OCI-LY7 (cell line): Measurements from ENCODE around the gene LINGO4. TPM values are rescaled to one million over a fixed set of nuclear protein-coding genes. Genes with fewer than 3 reads are reported as not detected.

Experiments used
- BruUV-seq: library from RNA; stranded (reverse); fragments of 400-500 nt; replicated peaks from 2 replicates; lab custom pipeline; 2021; lab: Mats Ljungman, UMichigan
- CTCF ChIA-PET: fragments of 300-600 bp; sonication (Branson Sonifier 250); formaldehyde crosslinking; loops from one replicate; lab custom pipeline; 2022; ENCODE audit warnings: antibody characterized with exemption; ENCODE audit not compliant: unreplicated experiment; lab: Charles Lee
- POLR2A ChIA-PET: fragments of 300-600 bp; sonication (Branson Sonifier 250); formaldehyde crosslinking; loops from one replicate; lab custom pipeline; 2022; ENCODE audit warnings: antibody characterized with exemption; lab: Charles Lee
- DNase-seq: peaks from one replicate; pipeline ENCODE4 v3.0.0-alpha.2; 2015; ENCODE audit warnings: low spot score
- H2AFZ ChIP-seq: fragments of 200-600 bp; sonication (generic), shearing (Covaris generic); 2 replicates; pipeline ENCODE4 v1.6.1; 2014; ENCODE audit warnings: mild to moderate bottlenecking, antibody characterized with exemption, low read length, moderate library complexity
- H3K27ac ChIP-seq: fragments of 200-600 bp; sonication (generic); 2 replicates; pipeline ENCODE4 v1.5.1; 2014; ENCODE audit warnings: mixed run types, low read depth, mild to moderate bottlenecking, moderate library complexity, low read length, inconsistent platforms; ENCODE audit not compliant: poor library complexity, severe bottlenecking
- H3K36me3 ChIP-seq: fragments of 200-600 bp; sonication (generic); 2 replicates; pipeline ENCODE4 v1.6.1; 2014; ENCODE audit warnings: mild to moderate bottlenecking, antibody characterized with exemption, low read length, moderate library complexity, mixed read lengths; ENCODE audit not compliant: insufficient read depth
- H3K4me1 ChIP-seq: fragments of 200-600 bp; sonication (generic); 2 replicates; pipeline ENCODE4 v1.5.1; 2014; ENCODE audit warnings: mild to moderate bottlenecking, low read length; ENCODE audit not compliant: insufficient read depth, poor library complexity, severe bottlenecking
- H3K4me2 ChIP-seq: fragments of 200-600 bp; sonication (generic); 2 replicates; pipeline ENCODE4 v1.6.1; 2014; ENCODE audit warnings: mild to moderate bottlenecking, low read length
- H3K4me3 ChIP-seq: fragments of 200-600 bp; sonication (generic); 2 replicates; pipeline ENCODE4 v1.5.1; 2014; ENCODE audit warnings: mild to moderate bottlenecking, low read depth, low read length; ENCODE audit not compliant: poor library complexity, severe bottlenecking
- H3K79me2 ChIP-seq: fragments of 200-600 bp; sonication (generic); 2 replicates; pipeline ENCODE4 v1.6.1; 2016; ENCODE audit warnings: low read depth, mild to moderate bottlenecking, low read length, moderate library complexity, mixed read lengths; ENCODE audit not compliant: insufficient read depth
- H3K9me2 ChIP-seq: fragments of 200-600 bp; sonication (generic); 2 replicates; pipeline ENCODE4 v1.6.1; 2016; ENCODE audit warnings: mild to moderate bottlenecking, low read length, mixed read lengths; ENCODE audit not compliant: insufficient read depth
- H3K9me3 ChIP-seq: fragments of 200-600 bp; sonication (generic); 2 replicates; pipeline ENCODE4 v1.6.1; 2014; ENCODE audit warnings: mild to moderate bottlenecking, mixed run types, low read length, mixed read lengths
- H4K20me1 ChIP-seq: fragments of 200-600 bp; sonication (generic); 2 replicates; pipeline ENCODE4 v1.6.1; 2014; ENCODE audit warnings: mild to moderate bottlenecking, antibody characterized with exemption, low read length, moderate library complexity, mixed read lengths; ENCODE audit not compliant: insufficient read depth
- CTCF ChIP-seq: fragments of 200-600 bp; sonication (generic); conservative IDR thresholded peaks from 2 replicates; pipeline ENCODE4 v1.5.1; 2014; ENCODE audit warnings: mild to moderate bottlenecking, antibody characterized with exemption, low read length, moderate library complexity, mixed read lengths
- EZH2phosphoT487 ChIP-seq: fragments of 200-600 bp; sonication (generic); IDR thresholded peaks from 2 replicates; pipeline ENCODE4 v1.6.1; 2018; ENCODE audit warnings: low read depth, borderline replicate concordance, mild to moderate bottlenecking, mixed run types, antibody characterized with exemption, low read length, moderate library complexity, mixed read lengths
- intact Hi-C: fragments of 100-400 bp; cut with micrococcal nuclease; formaldehyde crosslinking; loops from one replicate; pipeline ENCODE4 v1.10.0; 2022; ENCODE audit not compliant: unreplicated experiment
- total RNA-seq, 2 experiments: library from RNA; depleted of rRNA in 1 of 2; stranded (reverse); fragments of >200 nt in 1 of 2; shearing (Covaris generic) in 1 of 2; gene quantifications; 2 replicates each; pipeline ENCODE4 v1.2.3, GENCODE V29; 2014 to 2022

The LINGO4 gene
- total RNA-seq, 2 experiments from 2014 or later, result not detected

DNA sequence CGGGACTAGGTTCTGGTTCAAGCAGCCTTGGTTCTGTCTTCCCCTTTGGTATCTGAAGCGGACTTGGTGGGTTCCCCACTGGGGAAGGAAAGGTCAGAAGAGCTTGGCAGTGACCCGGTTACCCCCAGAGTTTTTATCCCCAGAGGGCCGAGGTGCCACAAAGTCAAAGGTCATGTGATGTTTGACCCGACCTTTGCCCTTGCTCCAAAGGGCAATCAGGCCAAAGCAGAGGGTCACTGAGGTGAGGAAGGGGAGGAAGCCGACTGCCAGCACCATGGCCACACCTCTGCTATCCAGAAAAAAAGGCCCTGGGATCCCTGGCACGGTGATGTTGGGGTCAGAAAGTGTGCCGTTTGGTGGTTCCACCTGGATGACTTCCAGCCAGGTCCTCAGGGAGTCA lies 4.4 kb downstream of the LINGO4 start:
- no peak overlapping the region for H2AFZ ChIP-seq
- no TSS peak for BruUV-seq
- no peak overlapping the region for H3K4me3 ChIP-seq
- no peaks in the 10 kb centered on the region for H4K20me1 ChIP-seq
- H3K4me1 ChIP-seq, result peaks cover 8% of the 10 kb centered on the region
- ChIA-PET POLR2A (no interaction called here), CTCF (no interaction called here)
- DNase-seq, result no peak
- H3K27ac ChIP-seq, result no peak overlapping the region
- H3K36me3 ChIP-seq, result no peaks in the 10 kb centered on the region
- no peaks in the 10 kb centered on the region for H3K79me2 ChIP-seq
- intact Hi-C loops, result no loop called here
- TF ChIP-seq EZH2phosphoT487 (no peak), CTCF (no peak)
- no peak overlapping the region for H3K4me2 ChIP-seq
- no peaks in the 10 kb centered on the region for H3K9me3 ChIP-seq
- no peaks in the 10 kb centered on the region for H3K9me2 ChIP-seq

GRCh38 chr1:151799179-151800022 lies 5.8 kb downstream of the LINGO4 start:
- Histone ChIP-seq H2AFZ (no peak overlapping the region), H3K4me1 (peaks cover 5% of the 10 kb centered on the region), H3K27ac (no peak overlapping the region), H3K4me2 (no peak overlapping the region), H3K4me3 (no peak overlapping the region), H3K9me3 (no peaks in the 10 kb centered on the region), H4K20me1 (no peaks in the 10 kb centered on the region), H3K9me2 (no peaks in the 10 kb centered on the region), H3K36me3 (no peaks in the 10 kb centered on the region), H3K79me2 (no peaks in the 10 kb centered on the region)
- BruUV-seq, result no TSS peak
- CTCF ChIA-PET, result no interaction called here
- no peak for TF ChIP-seq CTCF
- no peak for TF ChIP-seq EZH2phosphoT487
- POLR2A ChIA-PET, result interaction anchor here (0.6 to 1.4 kb wide), 2 partner anchors 14 to 232 kb away, joined by 3 read pairs; no protein-coding TSS in a partner anchor
- no peak for DNase-seq
- intact Hi-C loops, result loop anchor here (10.0 kb wide), 1 partner anchor 105 kb away; the partner anchor contains the start of gene THEM4

DNA sequence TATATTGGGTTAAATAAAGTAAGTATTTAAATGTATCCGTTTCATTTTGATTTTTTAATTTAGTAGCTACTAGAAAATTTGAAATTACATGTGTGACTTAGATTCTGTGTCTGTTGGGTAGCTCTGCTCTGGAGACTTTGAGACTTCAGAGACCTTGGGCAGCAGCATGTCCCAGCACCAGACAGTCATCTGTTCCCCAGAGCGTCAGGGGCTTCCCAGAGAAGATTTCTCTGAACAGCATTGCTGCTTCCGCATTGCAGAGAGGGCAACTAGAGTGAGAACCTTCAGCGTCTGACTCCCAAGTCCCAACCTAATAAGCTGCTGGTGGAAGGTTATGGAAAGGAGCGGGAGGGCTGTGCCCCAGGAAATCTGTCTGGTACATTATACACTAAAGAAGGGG lies 6.6 kb downstream of the LINGO4 start:
- intact Hi-C loops, result loop anchor here (10.0 kb wide), 1 partner anchor 106 kb away; the partner anchor contains the start of gene THEM4
- Histone ChIP-seq H3K4me2 (no peak overlapping the region), H3K36me3 (no peaks in the 10 kb centered on the region), H3K4me3 (no peak overlapping the region), H3K27ac (no peak overlapping the region), H2AFZ (no peak overlapping the region), H3K9me2 (no peaks in the 10 kb centered on the region), H4K20me1 (no peaks in the 10 kb centered on the region), H3K4me1 (no peaks in the 10 kb centered on the region), H3K9me3 (no peaks in the 10 kb centered on the region), H3K79me2 (no peaks in the 10 kb centered on the region)
- TF ChIP-seq CTCF, result no peak
- TF ChIP-seq EZH2phosphoT487, result no peak
- ChIA-PET CTCF (no interaction called here), POLR2A (interaction anchor here (0.6 to 1.4 kb wide), 2 partner anchors 13 to 233 kb away, joined by 3 read pairs; no protein-coding TSS in a partner anchor)
- DNase-seq, result no peak
- BruUV-seq, result no TSS peak
